ENCODE results near the gene FAM221B. TPM values are rescaled to one million over a fixed set of nuclear protein-coding genes. Genes with fewer than 3 reads are reported as not detected.
A peak's percentile ranks its signal among the peaks of the same experiment; 100 is the strongest.

The FAM221B gene
- total and polyA plus RNA-seq, 7 donors: 0.03 TPM; not detected in 6

- no peak overlapping the region for H3K4me3 ChIP-seq
- H3K27ac ChIP-seq: peak overlapping the region in 1 of 4 donors; percentile 28
Observed at GRCh38 chr9:35832814-35833213, 4.3 kb upstream of the FAM221B start.

GRCh38 chr9:35831040-35831439, 2.5 kb upstream of the FAM221B start:
- Histone ChIP-seq H3K27ac (no peak overlapping the region), H3K4me1 (peaks cover 0 to 44% (median 34%) of the 10 kb centered on the region in 4 donors), H3K27me3 (no peaks in the 10 kb centered on the region), H3K9me3 (no peaks in the 10 kb centered on the region), H3K36me3 (peaks cover 0 to 11% (median 0%) of the 10 kb centered on the region in 4 donors), H3K4me3 (no peak overlapping the region)
- 83 to 94% methylated on average over 4 of the region's 4 CpGs for WGBS, 2 donors
- intact Hi-C loops (cut with DNase I): no loop called here
- DNase-seq: peak; percentile 42
- no peak for TF ChIP-seq CTCF (IDR thresholded peaks at IDR 0.05)
- TF ChIP-seq POLR2AphosphoS5 (IDR thresholded peaks at IDR 0.05): no peak
- TF ChIP-seq EP300 (IDR thresholded peaks at IDR 0.05): no peak
- no peak for TF ChIP-seq POLR2A (IDR thresholded peaks at IDR 0.05)

More at GRCh38 chr9:35832814-35833213, 4.3 kb upstream of the FAM221B start:
- DNase-seq: no peak
- Histone ChIP-seq H3K36me3 (peaks cover 0 to 11% (median 0%) of the 10 kb centered on the region in 4 donors), H3K27me3 (no peaks in the 10 kb centered on the region), H3K9me3 (no peaks in the 10 kb centered on the region), H3K4me1 (peaks cover 0 to 41% (median 34%) of the 10 kb centered on the region in 4 donors)
- TF ChIP-seq POLR2AphosphoS5 (IDR thresholded peaks at IDR 0.05): no peak
- no peak for TF ChIP-seq POLR2A (IDR thresholded peaks at IDR 0.05)
- TF ChIP-seq CTCF (IDR thresholded peaks at IDR 0.05): no peak
- no peak for TF ChIP-seq EP300 (IDR thresholded peaks at IDR 0.05)
- intact Hi-C loops (cut with DNase I): no loop called here
- 62 to 75% methylated on average over 5 of the region's 5 CpGs for WGBS, 2 donors

GRCh38 chr9:35829764-35830096, 1.2 kb upstream of the FAM221B start:
- H3K36me3 ChIP-seq: no peaks in the 10 kb centered on the region
- peaks cover 0 to 44% (median 34%) of the 10 kb centered on the region in 4 donors for H3K4me1 ChIP-seq
- no peak for DNase-seq
- H3K27ac ChIP-seq: peak overlapping the region; percentile 93 to 99 (median 98)
- no peaks in the 10 kb centered on the region for H3K27me3 ChIP-seq
- intact Hi-C loops (cut with DNase I): loop anchor here (2.0 kb wide), 3 partner anchors 15 to 53 kb away; partner anchors contain the start of genes HINT2 and NPR2
- no peaks in the 10 kb centered on the region for H3K9me3 ChIP-seq
- TF ChIP-seq POLR2A (IDR thresholded peaks at IDR 0.05): no peak
- no peak for TF ChIP-seq POLR2AphosphoS5 (IDR thresholded peaks at IDR 0.05)
- no peak for TF ChIP-seq CTCF (IDR thresholded peaks at IDR 0.05)
- no peak for TF ChIP-seq EP300 (IDR thresholded peaks at IDR 0.05)
- WGBS, 2 donors: 29 to 49% methylated on average over 2 of the region's 2 CpGs
- H3K4me3 ChIP-seq: peak overlapping the region; percentile 52 to 95 (median 91)

GRCh38 chr9:35829084-35829763, 692 bp upstream of the FAM221B start, which contains the start of gene TMEM8B:
TMEM8B (plus strand) TSS chr9:35829228; CDS start chr9:35829448, 220 bp downstream.
- H3K36me3 ChIP-seq: no peaks in the 10 kb centered on the region
- TF ChIP-seq POLR2AphosphoS5 (IDR thresholded peaks at IDR 0.05) (peak; percentile 40 to 84 (median 62)), POLR2A (IDR thresholded peaks at IDR 0.05) (peak in 1 of 2 donors; percentile 21), EP300 (IDR thresholded peaks at IDR 0.05) (no peak), CTCF (IDR thresholded peaks at IDR 0.05) (no peak)
- no peaks in the 10 kb centered on the region for H3K9me3 ChIP-seq
- peak; percentile 99 for DNase-seq
- 1 to 2% methylated on average over 53 of the region's 53 CpGs for WGBS, 2 donors
- intact Hi-C loops (cut with DNase I): loop anchor here (2.0 kb wide), 3 partner anchors 14 to 54 kb away; partner anchors contain the start of genes HINT2 and NPR2
- peaks cover 0 to 44% (median 34%) of the 10 kb centered on the region in 4 donors for H3K4me1 ChIP-seq
- no peaks in the 10 kb centered on the region for H3K27me3 ChIP-seq
- peak within 1 kb of the TSS; percentile 93 to 99 (median 98) for H3K27ac ChIP-seq
- H3K4me3 ChIP-seq: peak within 1 kb of the TSS; percentile 52 to 95 (median 91)

Measured in sigmoid colon (tissue), 7 donors.